SIG-M5 (cell line): ENCODE measurements around the gene GALNT13.

Experiments
- DNase-seq: peaks from one replicate; lab custom pipeline; 2025; lab: John Stamatoyannopoulos, UW

Gene GALNT13

DNA sequence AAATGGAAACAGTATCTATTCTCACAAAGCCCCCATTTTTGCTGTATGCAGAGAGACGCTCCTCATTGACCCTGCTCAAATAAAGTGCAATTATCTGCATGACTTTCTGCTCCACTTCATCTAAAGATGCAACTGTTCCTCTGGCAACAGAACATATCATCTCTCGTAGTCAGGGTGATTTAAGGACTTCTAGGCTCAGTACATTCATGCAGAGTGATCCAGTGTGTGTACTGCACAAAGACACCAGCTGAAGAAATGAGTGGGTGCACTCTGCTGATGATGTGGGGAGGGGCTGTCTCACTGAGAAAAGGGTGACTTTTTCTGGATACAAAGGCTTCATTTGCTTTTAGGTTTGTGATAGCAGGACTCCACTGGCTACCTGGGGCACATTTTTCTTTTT lies 355.2 kb downstream of the GALNT13 start:
- no peak for DNase-seq

DNA sequence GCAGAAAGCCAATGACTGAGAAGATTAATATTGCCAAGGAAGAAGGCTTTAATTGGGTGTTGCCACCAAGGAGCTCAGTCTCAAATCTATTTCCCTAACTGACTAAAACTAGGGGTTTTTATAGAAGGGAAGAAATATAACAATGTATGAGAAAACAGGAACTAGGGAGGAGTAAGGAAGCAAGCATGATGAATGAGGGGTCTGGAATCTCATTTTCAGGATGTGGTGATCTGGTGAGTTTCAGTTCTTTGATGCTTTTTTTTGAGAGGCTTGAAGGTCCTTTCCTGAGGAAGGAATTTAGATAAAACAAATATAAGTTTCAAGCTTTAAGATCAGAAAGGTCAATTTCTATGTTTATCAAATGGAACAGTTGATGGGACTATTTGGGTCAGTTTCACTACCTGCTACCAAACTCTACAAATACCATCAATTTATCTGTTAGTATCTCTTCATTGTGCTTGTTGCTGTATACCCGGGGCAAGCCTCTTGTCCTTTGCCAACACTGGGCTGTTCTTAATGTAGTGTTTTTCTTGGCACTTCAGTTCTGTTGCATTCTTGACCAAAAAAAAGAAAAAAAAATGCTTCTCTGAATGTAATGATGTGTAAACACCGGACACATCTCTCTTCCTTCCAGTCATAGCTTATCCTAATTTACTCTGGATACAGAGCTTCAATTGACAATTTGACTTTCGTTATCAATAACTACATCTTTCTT lies 357.0 kb downstream of the GALNT13 start:
- DNase-seq = no peak

DNA sequence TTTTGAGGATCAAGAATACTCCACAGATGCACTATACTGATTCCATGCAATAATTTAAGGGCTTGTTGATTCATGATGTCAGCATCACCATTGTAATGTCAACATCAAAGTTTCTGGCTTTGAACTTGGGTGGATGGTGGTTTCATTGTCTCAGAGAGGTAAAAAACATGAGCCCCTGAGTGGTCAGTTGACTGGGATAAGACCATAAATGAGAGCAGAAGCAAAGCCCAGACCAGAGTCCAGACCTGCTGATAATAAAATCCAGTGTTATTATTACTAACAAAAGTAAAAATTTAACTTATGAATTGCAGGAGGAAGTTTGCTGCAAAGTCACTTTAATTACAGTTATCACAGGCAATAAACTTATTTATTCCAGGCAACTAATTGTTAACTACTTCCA lies 358.2 kb downstream of the GALNT13 start:
- no peak for DNase-seq

DNA sequence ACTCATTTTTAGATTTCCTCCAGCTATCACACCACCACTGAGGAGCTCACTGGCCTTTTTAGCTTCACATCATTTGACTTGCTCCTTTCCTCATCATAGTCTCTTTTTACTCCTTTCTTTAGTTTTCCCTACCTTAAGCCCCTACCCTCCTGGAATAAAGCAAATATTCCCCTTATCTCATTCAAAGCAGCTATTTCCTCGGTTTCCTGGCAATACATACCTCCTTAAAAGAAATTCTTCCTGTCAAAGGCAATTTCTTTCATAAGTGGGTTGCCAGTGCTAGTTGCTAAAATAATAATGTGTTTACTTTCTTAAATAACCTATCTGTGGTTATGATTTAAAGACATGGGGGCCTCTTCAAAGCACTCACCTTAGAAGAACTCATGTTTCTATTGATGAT lies 359.3 kb downstream of the GALNT13 start:
- no peak for DNase-seq

DNA sequence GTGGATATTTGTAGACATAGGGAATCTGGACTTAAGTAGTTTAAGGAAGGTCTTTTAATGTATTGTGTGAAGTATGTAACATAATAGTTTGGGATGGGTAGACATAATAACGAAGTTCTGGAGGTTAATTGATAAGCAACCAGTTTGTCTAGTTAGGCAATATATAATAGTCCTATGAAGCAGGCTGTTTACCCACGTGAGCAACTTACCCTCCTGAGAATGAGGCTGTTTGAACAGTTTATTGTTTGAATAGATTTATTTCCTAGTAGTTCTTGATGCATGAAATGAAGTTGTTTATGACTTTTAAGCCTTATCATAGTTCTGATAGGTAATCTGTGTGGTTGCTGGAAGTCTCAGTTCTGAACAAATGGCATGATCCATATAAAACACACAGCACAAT lies 361.5 kb downstream of the GALNT13 start:
- no peak for DNase-seq

DNA sequence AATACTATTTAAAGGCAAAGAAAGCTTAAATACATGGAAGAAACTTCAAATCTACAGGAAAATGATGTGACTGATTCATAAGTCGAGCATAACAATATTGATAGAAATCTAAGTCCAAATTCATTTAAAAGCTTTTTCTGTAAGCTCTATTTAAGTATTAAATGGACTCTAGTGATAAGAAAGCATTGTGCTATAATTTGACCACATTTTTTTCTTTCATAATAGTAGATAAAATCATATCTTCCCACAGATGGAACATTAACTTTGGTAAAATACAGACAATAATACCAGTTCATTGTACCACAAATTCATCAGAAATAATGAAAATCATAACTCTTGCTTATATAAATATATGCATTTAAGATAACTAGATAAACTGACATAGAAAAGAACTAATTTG lies 366.5 kb downstream of the GALNT13 start:
- no peak for DNase-seq

DNA sequence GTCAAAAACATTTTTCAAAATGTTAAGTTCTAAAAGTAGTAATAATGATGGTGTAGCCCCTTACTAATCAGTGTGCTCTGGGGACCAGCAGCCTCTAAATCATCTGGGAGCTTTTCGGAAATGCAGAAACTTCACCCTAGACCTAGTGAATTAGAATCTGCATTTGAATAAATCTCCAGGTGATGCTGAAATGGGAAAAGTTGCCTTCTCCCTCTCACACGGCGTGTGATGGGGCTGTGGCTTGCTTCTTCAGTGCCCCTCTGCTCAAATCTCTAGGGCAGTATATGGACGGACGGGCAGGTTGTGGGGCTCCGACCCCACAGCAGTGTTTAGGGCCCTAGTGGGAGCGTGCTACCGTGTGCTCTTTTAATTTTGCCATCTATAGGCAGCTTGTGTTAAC lies 368.6 kb downstream of the GALNT13 start:
- DNase-seq = no peak

DNA sequence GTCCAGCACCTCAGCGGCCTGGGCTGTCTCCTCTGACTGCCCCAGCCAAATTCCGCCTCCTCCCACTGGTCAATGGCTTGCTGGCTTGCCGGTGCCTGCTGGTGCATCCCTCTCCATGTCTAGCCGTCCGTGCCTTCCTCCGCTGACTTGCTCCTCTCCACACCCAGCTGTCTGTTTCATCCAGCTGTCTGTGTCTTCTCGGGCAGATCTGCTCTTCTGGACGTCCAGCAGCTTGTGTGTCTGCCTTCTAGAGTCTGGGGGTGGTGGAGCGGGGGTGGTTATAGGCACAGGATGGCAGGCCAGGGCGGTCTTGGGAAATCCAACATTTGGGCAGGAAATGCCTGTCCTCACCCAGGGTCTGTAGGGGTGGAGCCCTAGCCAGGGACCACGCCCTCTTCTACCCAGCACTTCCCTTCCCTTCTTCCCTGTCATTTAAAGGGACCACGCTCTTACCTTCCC lies 369.2 kb downstream of the GALNT13 start:
- no peak for DNase-seq

DNA sequence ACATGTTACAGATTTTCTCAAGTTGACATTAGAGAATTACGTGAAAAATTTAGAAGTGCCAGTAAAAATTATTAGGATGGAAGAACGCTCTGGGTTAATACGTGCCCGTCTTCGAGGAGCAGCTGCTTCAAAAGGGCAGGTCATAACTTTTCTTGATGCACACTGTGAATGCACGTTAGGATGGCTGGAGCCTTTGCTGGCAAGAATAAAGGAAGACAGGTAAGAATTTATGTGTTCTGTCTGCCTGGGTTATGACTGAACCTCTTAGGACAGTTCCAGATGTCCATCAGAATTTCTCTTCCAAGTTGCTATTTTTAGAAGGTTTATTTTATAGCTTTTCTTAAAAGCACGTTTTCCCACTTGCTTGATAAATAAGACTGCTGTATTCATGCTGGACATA lies 371.0 kb downstream of the GALNT13 start:
- DNase-seq = no peak

DNA sequence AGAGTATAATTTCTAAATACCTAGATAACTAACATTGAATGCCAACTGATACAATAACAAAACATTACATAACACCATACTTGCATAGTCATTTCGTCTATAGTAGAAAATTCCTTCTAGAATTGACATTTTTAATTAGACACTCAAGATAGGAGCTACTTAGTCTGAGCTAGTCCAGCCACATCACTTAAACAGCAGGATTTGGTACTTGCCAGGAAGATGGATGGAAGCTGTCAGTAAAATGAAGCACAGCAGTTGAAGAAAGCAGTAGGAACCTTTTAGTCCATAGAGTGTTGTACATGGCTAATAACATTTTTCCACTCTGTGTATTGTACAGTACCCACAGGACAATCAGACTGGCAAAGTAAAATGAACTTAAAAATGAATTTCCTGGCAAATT lies 372.0 kb downstream of the GALNT13 start:
- no peak for DNase-seq

DNA sequence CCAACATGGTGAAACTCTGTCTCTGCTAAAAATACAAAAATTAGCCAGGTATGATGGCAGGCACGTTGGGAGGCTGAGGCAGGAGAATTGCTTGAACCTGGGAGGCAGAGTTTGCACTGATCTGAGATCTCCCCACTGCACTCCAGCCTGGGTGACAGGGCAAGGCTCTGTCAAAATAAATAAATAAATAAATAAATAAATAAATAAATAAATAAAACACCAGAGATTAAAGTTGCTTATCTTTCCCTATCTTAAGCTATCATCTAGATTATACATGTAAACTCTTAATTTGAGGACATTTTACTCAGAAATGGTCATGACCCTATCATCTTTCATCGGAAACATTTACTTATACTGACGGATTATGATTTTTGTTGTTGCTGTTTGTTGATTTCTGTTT lies 373.2 kb downstream of the GALNT13 start:
- no peak for DNase-seq

DNA sequence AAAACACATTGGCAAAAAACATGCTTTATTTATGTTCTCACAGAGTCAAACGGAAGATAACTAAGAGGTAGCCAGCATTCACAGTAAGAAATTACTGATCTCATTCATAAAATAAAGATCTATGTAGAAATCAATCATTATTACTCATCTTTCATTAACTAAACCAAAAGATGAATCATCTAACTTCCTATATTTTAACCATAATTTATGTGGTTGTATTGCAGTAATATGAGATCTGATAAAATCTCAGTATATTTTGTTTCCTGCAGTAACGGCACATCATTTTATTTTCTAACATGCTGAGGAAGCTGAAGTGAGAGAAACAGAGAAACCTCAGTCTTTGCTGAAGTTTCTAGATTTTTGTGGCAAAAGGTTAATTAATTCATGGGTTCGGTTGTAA lies 375.8 kb downstream of the GALNT13 start:
- DNase-seq = no peak

DNA sequence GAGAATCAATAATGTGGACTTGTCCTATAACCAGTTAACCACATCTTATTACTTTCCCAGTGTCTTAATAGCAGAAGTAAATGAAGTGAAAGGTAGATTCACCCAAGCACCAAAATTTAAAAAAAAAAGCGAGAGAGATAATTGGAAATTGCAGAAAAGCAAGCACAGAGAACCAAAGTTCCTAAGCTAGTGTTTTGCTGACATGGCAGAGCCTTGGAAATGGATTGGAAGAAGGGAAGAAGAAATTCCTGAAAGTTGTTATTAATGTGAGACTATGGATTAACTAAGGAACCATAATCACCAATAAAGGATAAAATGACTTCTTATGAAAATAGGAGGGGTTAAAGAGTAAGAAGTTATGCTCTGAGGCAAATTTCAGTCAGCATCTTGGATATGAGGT lies 384.4 kb downstream of the GALNT13 start:
- DNase-seq = no peak

DNA sequence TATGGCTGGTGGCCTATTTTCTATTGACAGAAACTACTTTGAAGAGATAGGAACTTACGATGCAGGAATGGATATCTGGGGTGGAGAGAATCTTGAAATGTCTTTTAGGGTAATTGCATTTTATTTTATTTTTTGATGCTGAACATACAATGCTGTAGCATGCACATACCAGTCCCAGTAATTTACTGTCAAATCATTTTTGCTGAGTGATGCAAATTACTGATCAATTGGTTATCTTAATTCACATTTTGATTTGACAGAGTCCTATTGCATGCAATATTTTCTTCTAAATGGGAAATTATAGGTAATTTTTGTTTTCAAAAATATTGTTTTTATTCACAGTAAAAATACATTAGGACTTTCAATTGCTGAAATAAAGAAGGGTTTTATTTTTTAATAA lies 387.3 kb downstream of the GALNT13 start:
- DNase-seq = no peak

DNA sequence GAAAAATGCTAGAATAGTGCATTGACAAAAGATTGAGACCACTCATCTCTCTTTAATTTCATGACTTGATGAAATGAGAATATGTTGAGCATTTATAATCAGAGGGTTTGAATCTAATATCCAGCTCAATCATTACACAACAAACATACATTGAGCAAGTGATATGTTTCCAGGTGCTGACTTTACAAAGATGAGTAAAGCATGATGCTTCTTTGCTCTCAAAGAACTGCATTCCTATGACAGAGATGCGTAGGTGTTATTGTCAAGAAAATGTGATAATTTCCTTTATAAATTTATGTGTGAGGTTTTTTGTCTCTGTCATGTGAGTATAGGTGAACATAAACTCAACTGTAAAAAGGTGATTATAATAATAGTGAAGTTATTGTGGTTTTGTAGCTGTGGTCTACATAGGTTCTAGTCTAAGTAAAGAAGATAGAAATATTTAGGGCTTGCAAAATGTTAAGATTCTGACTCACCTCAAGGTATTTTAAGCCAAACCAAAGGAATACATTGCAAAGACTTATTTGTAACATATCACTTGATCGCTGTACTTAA lies 389.8 kb downstream of the GALNT13 start:
- DNase-seq = no peak

DNA sequence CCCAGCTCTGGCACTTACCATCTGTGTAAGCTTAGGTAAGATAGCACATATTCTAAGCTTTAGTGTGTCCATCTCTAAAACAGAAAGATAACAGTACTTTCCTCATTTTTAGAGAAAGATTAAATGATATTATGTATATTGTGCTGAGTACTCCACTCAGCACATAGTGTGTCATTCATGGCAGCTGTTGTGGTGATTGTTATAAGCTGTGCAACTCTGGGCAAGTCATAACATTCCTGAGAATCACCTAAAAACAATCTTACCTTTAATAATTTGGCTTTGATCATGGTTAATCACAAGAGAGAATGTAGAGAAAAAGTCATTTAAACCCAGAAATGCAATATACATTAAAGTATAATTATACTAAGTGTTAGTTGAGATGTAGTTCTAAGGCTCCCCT lies 391.5 kb downstream of the GALNT13 start:
- no peak for DNase-seq

DNA sequence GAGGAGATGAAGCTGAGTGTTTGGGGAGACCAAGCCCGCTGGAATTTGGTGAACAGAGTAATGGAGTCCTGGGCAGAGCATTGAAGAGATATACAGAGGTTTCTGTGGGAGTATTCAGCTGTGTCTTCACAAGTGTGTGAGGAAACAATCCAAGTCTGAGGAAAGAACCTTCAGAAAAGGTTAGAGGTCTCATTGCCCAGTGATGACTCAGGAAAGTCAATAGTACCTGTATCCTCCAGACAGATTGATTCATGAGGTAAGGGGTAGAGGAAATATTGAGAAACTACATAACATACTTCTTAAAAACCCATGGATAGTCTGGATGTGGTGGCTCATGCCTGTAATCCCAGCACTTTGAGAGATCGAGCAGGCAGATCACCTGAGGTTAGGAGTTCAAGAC lies 392.3 kb downstream of the GALNT13 start:
- no peak for DNase-seq

DNA sequence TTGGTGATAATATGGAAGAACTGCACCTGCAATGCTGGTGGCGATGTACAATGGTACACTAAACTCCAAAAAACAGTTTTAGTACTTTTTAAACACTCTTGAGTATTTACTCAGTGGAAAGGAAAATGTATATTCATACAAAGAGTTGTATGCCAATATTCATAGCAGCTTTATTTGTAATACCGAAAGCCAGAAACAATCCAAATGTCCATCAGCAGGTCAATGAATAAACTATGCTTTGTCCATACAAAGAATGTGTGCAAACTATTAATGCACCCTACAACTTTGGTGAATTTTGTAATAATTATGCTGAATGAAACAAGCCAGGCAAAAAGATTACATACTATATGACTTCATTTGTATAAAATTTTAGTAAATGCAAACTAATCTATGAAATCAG lies 396.3 kb downstream of the GALNT13 start:
- DNase-seq = no peak

DNA sequence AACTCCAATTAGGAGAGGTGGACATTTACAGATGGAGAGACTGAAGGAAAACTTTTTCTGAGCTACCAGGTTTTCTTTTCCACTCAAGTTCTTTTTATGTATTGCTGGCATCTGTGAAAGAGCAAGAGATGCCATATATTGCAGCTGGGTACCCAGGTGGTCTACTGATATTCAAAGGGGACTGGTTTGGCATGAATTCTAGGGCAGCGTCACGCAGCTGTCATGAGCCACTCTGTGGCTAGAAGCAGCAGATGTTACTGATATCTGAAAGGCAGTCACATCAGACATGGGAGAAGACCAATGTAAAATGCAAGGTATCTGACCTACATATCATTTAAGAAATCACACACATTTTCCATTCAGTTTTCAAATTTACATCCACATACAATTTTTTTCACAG lies 408.8 kb downstream of the GALNT13 start:
- no peak for DNase-seq

DNA sequence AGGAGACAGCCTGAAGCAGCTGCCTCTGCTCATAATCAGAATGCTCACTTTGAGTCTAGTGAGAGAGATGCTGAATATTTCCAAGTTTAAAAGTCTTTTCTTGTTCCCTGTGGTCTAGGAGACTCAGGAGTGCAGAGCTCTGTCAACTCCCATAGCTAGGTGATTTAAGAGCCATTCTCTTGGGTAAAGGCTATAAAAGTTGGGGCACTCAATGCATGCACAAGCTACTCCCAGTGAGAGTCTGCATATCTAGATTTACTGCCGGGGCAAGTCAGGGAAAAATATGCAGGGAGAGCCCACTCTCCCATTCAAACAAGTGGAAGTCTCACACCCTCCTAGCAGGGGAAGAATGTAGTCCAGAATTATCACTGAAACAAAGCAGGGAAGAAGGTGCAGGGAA lies 418.1 kb downstream of the GALNT13 start:
- no peak for DNase-seq

DNA sequence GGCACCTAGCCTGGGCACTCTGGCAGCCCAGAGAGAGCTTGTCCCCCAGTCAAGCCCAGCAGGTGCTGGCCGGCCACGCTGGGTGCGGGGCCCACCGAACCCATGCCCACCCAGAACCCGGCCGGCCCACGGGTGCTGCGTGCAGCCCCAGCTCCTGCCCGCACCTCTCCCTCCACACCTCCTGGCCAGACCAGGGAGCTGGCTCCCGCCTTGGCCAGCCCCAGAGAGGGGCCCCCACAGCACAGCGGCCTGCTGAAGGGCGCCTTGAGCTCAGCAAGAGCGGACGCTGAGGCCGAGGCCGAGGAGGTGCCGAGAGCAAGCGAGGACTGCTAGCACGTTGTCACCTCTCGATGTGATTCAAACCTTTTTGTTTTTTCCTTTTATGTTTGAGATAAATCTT lies 419.8 kb downstream of the GALNT13 start:
- DNase-seq = no peak

DNA sequence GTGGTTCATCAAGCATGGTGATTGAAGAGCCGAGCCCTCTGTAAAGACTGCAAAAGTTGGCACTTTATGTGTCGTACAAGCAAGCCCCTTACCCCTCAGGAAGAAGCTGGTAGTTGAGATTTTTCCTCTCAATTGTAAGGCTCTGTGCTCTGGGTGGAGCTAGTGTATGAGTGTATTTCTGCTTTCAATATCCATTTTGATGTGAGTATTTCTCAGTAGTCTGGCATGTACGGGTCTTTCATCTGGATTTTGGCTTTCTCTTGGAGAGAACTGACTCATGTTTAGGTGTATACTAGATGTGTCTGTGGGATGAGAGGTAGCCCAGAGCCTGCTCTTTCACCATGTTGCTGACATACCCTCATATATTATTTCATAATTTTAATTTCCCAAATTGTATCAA lies 420.2 kb downstream of the GALNT13 start:
- no peak for DNase-seq

DNA sequence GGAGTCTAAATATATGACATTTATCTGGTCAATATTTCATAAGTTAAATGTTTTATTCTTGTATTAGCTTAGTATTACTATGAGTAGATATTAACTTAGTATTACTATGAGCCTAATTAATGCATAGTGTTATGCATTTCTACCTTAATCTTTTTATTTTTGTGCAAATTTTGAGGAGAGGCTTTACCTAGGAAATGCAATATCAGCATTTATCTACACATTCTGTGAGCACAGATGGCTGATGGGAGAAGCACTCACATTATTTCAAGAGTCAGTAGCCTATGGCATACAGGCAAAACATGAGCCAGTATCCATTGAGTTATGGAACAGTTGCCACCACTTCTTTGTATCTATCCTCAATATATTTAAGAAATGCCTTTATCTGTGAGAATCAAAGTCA lies 422.1 kb downstream of the GALNT13 start:
- no peak for DNase-seq

DNA sequence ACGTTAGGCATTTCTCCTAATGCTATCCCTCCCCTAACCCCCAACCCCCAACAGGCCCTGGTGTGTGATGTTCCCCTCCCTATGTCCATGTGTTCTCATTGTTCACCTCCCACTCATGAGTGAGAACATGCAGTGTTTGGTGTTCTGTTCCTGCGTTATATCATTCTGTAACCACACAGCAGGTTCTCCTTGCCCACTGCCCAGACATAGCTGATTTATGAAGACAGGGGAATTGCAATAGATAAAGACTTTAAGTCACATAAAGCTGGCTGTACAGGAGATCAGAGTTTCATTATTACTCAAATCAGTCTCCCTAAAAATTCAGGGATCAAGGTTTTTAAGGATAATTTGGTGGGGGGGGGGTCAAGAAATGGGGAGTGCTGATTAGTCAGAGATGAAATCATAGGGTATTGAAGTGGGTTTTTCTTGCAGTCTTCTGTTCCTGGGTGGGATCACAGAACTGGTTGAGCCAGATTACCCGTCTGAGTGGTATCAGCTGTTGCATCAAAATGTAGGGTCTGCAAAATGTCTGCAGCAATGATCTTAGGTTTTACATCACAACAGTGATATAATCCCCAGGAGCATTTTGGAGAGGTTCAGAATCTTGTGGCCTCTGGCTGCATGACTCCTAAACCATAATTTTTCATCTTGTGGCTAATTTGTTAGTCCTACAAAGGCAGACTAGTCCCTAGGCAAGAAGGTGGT lies 434.7 kb downstream of the GALNT13 start:
- no peak for DNase-seq
